ENCODE measurements around the gene MC3R.
"Not testable (repeated sequence)": the region's sequence is repeated elsewhere in the genome, so short reads cannot be mapped to it uniquely, and the experiment has no call there.

The MC3R gene

GRCh38 chr20:56247954-56248782, at the start of gene MC3R:
Gene MC3R (plus strand): TSS chr20:56248732. CDS start chr20:56248844, 112 bp downstream.
- no peak for DNase-seq

GRCh38 chr20:56200456-56200855, 48.1 kb upstream of the MC3R start:
- DNase-seq: no peak

- no peak for DNase-seq
These were observed 45.9 kb upstream of the MC3R start for GRCh38 chr20:56202493-56203077.

- no peak for DNase-seq
These were observed 44.3 kb upstream of the MC3R start for GRCh38 chr20:56204206-56204605.

GRCh38 chr20:56205346-56205745, 43.2 kb upstream of the MC3R start:
- no peak for DNase-seq

- no peak for DNase-seq
These were observed 40.9 kb upstream of the MC3R start for GRCh38 chr20:56207656-56208055.

- DNase-seq: no peak
These were observed 40.4 kb upstream of the MC3R start for GRCh38 chr20:56208121-56208520.

GRCh38 chr20:56211051-56211450, 37.5 kb upstream of the MC3R start:
- DNase-seq: no peak

- DNase-seq: no peak
These were observed 36.4 kb upstream of the MC3R start for GRCh38 chr20:56212091-56212490.

GRCh38 chr20:56213321-56213720, 35.2 kb upstream of the MC3R start:
- no peak for DNase-seq

- DNase-seq: no peak
These were observed 33.4 kb upstream of the MC3R start for GRCh38 chr20:56215115-56215514.

GRCh38 chr20:56217829-56218228, 30.7 kb upstream of the MC3R start:
- no peak for DNase-seq

GRCh38 chr20:56221186-56221585, 27.3 kb upstream of the MC3R start:
- DNase-seq: not testable (repeated sequence)

GRCh38 chr20:56222201-56222600, 26.3 kb upstream of the MC3R start:
- DNase-seq: no peak

- DNase-seq: no peak
These were observed 25.6 kb upstream of the MC3R start for GRCh38 chr20:56222945-56223344.

GRCh38 chr20:56223352-56223751, 25.2 kb upstream of the MC3R start:
- no peak for DNase-seq

- no peak for DNase-seq
These were observed 20.5 kb upstream of the MC3R start for GRCh38 chr20:56228021-56228420.

- DNase-seq: no peak
These were observed 18.7 kb upstream of the MC3R start for GRCh38 chr20:56229812-56230211.

GRCh38 chr20:56234110-56234509, 14.4 kb upstream of the MC3R start:
- DNase-seq: no peak

GRCh38 chr20:56237335-56237734, 11.2 kb upstream of the MC3R start:
- DNase-seq: no peak

- DNase-seq: no peak
These were observed 4.3 kb upstream of the MC3R start for GRCh38 chr20:56244259-56244658.

- no peak for DNase-seq
These were observed 2.8 kb upstream of the MC3R start for GRCh38 chr20:56245761-56246160.

- no peak for DNase-seq
These were observed 868 bp downstream of the MC3R start for GRCh38 chr20:56249244-56249955.

GRCh38 chr20:56249956-56250355, 1.4 kb downstream of the MC3R start:
- no peak for DNase-seq

Data from NCI-H510A (cell line).